SK-N-SH (cell line): ENCODE data around the gene CFAP99. TPM values are rescaled to one million over a fixed set of nuclear protein-coding genes. Genes with fewer than 3 reads are reported as not detected.

Experiments
- CTCF ChIA-PET: fragments of 300-600, 350-600 bp; formaldehyde crosslinking; extraction: SDS; loops from one replicate; lab custom pipeline; 2021; lab: Yijun Ruan, JAX
- POLR2A ChIA-PET: fragments of 350-600 bp; sonication (Branson Sonifier 250); formaldehyde crosslinking; extraction: SDS; loops from one replicate; lab custom pipeline; 2020; ENCODE audit warnings: antibody characterized with exemption, inconsistent platforms; lab: Yijun Ruan, JAX
- DNase-seq: peaks from one replicate; pipeline ENCODE4 v3.0.0; 2012
- H2AFZ ChIP-seq: fragments of 200-600 bp; sonication (generic); 2 replicates; pipeline ENCODE4 v1.8.1; 2016; ENCODE audit warnings: antibody characterized with exemption, mild to moderate bottlenecking, low read depth
- H3F3A ChIP-seq: fragments of 200-600 bp; sonication (generic); replicated peaks from 2 replicates; pipeline ENCODE3; 2016; ENCODE audit warnings: antibody characterized with exemption, mild to moderate bottlenecking; ENCODE audit not compliant: insufficient read depth
- H3K27ac ChIP-seq, 2 experiments: fragments of 200-500 bp in 1 of 2; fragments of 200-600 bp in 1 of 2; sonication (Bioruptor generic) in 1 of 2; sonication (generic), shearing (Covaris generic) in 1 of 2; 2 replicates each; pipeline versions ENCODE4 v1.5.1 to v1.6.1; 2014 to 2016; ENCODE audit warnings: low read depth in 2 of 2, inconsistent platforms in 1 of 2, low read length in 1 of 2, mild to moderate bottlenecking in 1 of 2, mixed read lengths in 1 of 2
- H3K27me3 ChIP-seq: fragments of 200-600 bp; sonication (generic), shearing (Covaris generic); 2 replicates; pipeline ENCODE4 v1.6.1; 2016; ENCODE audit warnings: mixed run types; ENCODE audit not compliant: insufficient read depth
- H3K36me3 ChIP-seq, 2 experiments: fragments of 200-500 bp in 1 of 2; fragments of 200-600 bp in 1 of 2; sonication (Bioruptor generic) in 1 of 2; sonication (generic) in 1 of 2; replicated peaks in 1 of 2; 2 replicates each; pipeline versions ENCODE3 to v1.5.1; 2014 to 2016; ENCODE audit warnings: low read length in 1 of 2, mild to moderate bottlenecking in 1 of 2; ENCODE audit not compliant: insufficient read depth in 2 of 2, control insufficient read depth in 1 of 2
- H3K4me1 ChIP-seq, 2 experiments: fragments of 200-500 bp in 1 of 2; fragments of 200-600 bp in 1 of 2; sonication (Bioruptor generic) in 1 of 2; sonication (generic), shearing (Covaris generic) in 1 of 2; 2 replicates each; pipeline versions ENCODE4 v1.5.1 to v1.6.1; 2014 to 2016; ENCODE audit warnings: low read depth in 1 of 2, low read length in 1 of 2, mixed run types in 1 of 2; ENCODE audit not compliant: insufficient read depth in 2 of 2, control insufficient read depth in 1 of 2
- H3K4me2 ChIP-seq: fragments of 200-600 bp; sonication (generic), shearing (Covaris generic); 2 replicates; pipeline ENCODE4 v1.6.1; 2017; ENCODE audit warnings: mixed run types
- H3K4me3 ChIP-seq, 2 experiments: fragments of 200-500 bp in 1 of 2; fragments of 200-600 bp in 1 of 2; sonication (Bioruptor generic) in 1 of 2; sonication (generic), shearing (Covaris generic) in 1 of 2; 2 replicates each; pipeline versions ENCODE4 v1.5.1 to v1.8.1; 2014 to 2016; ENCODE audit warnings: low read depth in 2 of 2, inconsistent platforms in 1 of 2, low read length in 1 of 2, mild to moderate bottlenecking in 1 of 2, mixed read lengths in 1 of 2, moderate library complexity in 1 of 2
- H3K79me2 ChIP-seq: fragments of 200-600 bp; sonication (generic); 2 replicates; pipeline ENCODE4 v1.8.1; 2017; ENCODE audit warnings: mild to moderate bottlenecking; ENCODE audit not compliant: insufficient read depth
- H3K9ac ChIP-seq: fragments of 200-600 bp; sonication (generic); 2 replicates; pipeline ENCODE4 v1.6.1; 2017; ENCODE audit warnings: mixed run types
- H3K9me2 ChIP-seq: fragments of 200-600 bp; sonication (generic); 2 replicates; pipeline ENCODE4 v1.6.1; 2017; ENCODE audit warnings: mixed run types
- H3K9me3 ChIP-seq: fragments of 200-600 bp; sonication (generic); 2 replicates; pipeline ENCODE4 v1.6.1; 2017; ENCODE audit warnings: mixed run types, mild to moderate bottlenecking, moderate library complexity
- H4K20me1 ChIP-seq: fragments of 200-600 bp; sonication (generic); 2 replicates; pipeline ENCODE4 v1.6.1; 2017; ENCODE audit warnings: mild to moderate bottlenecking, mixed run types; ENCODE audit not compliant: insufficient read depth
- ELF1 ChIP-seq: IDR thresholded peaks from 2 replicates; pipeline ENCODE4 v1.4.0; 2012
- EP300 ChIP-seq, 2 experiments: IDR thresholded peaks; 2 replicates each; pipeline versions ENCODE4 v1.4.0 to v1.6.1; 2012; ENCODE audit warnings: borderline replicate concordance in 1 of 2, low read depth in 1 of 2, low read length in 1 of 2
- EZH2phosphoT487 ChIP-seq: fragments of 200-600 bp; sonication (generic); IDR thresholded peaks from 2 replicates; pipeline ENCODE4 v1.6.1; 2017; ENCODE audit warnings: low read depth, mixed run types, mild to moderate bottlenecking, antibody characterized with exemption, moderate library complexity, borderline replicate concordance
- FOSL2 ChIP-seq: IDR thresholded peaks from 2 replicates; pipeline ENCODE4 v1.4.0; 2012; ENCODE audit warnings: low read depth, mild to moderate bottlenecking, moderate library complexity, borderline replicate concordance
- FOXJ3 ChIP-seq: sonication (generic); formaldehyde crosslinking; IDR thresholded peaks from 2 replicates; pipeline ENCODE4 v1.5.1; 2020; ENCODE audit warnings: mild to moderate bottlenecking, missing genetic modification reagents
- FOXM1 ChIP-seq: IDR thresholded peaks from 2 replicates; pipeline ENCODE4 v1.4.0; 2012; ENCODE audit warnings: low read depth, mild to moderate bottlenecking
- GATA2 ChIP-seq: sonication (generic); formaldehyde crosslinking; IDR thresholded peaks from 2 replicates; pipeline ENCODE4 v1.5.0; 2020; ENCODE audit warnings: mild to moderate bottlenecking, missing genetic modification reagents
- MAX ChIP-seq: IDR thresholded peaks from 2 replicates; pipeline ENCODE4 v1.4.0; 2012; ENCODE audit warnings: low read depth
- MEF2A ChIP-seq: IDR thresholded peaks from 2 replicates; pipeline ENCODE4 v1.4.0; 2012; ENCODE audit warnings: low read depth, borderline replicate concordance
- NRF1 ChIP-seq: IDR thresholded peaks from 2 replicates; pipeline ENCODE4 v1.6.1; 2012; ENCODE audit warnings: low read depth, mild to moderate bottlenecking, low read length
- POLR2AphosphoS5 ChIP-seq: IDR thresholded peaks from 2 replicates; pipeline ENCODE4 v1.6.1; 2012; ENCODE audit warnings: low read depth, low read length
- RAD21 ChIP-seq: IDR thresholded peaks from 2 replicates; pipeline ENCODE4 v1.6.1; 2012; ENCODE audit warnings: mild to moderate bottlenecking, low read length
- SIN3A ChIP-seq: IDR thresholded peaks from 2 replicates; pipeline ENCODE4 v1.6.1; 2012; ENCODE audit warnings: low read depth, mild to moderate bottlenecking, low read length, moderate library complexity, borderline replicate concordance
- SMC3 ChIP-seq: IDR thresholded peaks from 2 replicates; pipeline ENCODE4 v1.6.1; 2012; ENCODE audit warnings: low read depth, low read length, improper control_type of control experiment
- TAF1 ChIP-seq: IDR thresholded peaks from 2 replicates; pipeline ENCODE4 v1.6.1; 2012; ENCODE audit warnings: low read depth, mild to moderate bottlenecking, low read length, moderate library complexity, borderline replicate concordance
- TEAD4 ChIP-seq: IDR thresholded peaks from 2 replicates; pipeline ENCODE4 v1.4.0; 2012; ENCODE audit warnings: mild to moderate bottlenecking, borderline replicate concordance; ENCODE audit not compliant: insufficient read depth
- ZBTB33 ChIP-seq: IDR thresholded peaks from 2 replicates; pipeline ENCODE4 v1.4.0; 2012; ENCODE audit warnings: low read depth, borderline replicate concordance
- WGBS: methylation state at CpG from one replicate; pipeline ENCODE4 v1.1.6; 2017; ENCODE audit warnings: low lambda C conversion rate; 5-methylcytosine and 5-hydroxymethylcytosine counted together
- polyA plus RNA-seq, 3 experiments: library from polyadenylated mRNA; depleted of rRNA; stranded (reverse); fragments of >200 nt; gene quantifications; 2 replicates each; pipeline ENCODE4 v1.2.3, GENCODE V29; 2012
- TF ChIP-seq, protein P1 (sequence below): IDR thresholded peaks from 2 replicates; pipeline ENCODE4 v1.4.0; 2012; ENCODE audit warnings: low read depth, borderline replicate concordance

CFAP99 gene
- polyA plus RNA-seq, 1 of the 3 experiments (the other 2 are of a cell fraction) = 0.13 TPM

- WGBS = 77% methylated on average over 19 of the region's 27 CpGs
- ChIA-PET CTCF (no interaction called here), POLR2A (no interaction called here)
- Histone ChIP-seq H3K9me2 (no peaks in the 10 kb centered on the region), H3K36me3 (no peaks in the 10 kb centered on the region), H3K79me2 (no peaks in the 10 kb centered on the region), H3K27me3 (no peaks in the 10 kb centered on the region), H3F3A (no peaks in the 10 kb centered on the region), H3K4me3 (no peak overlapping the region), H3K4me2 (no peak overlapping the region), H2AFZ (no peak overlapping the region), H4K20me1 (no peaks in the 10 kb centered on the region), H3K4me1 (peaks cover 0 to 9% of the 10 kb centered on the region in 2 experiments; a peak in 1 of 4 replicates), H3K27ac (no peak overlapping the region), H3K9ac (no peak overlapping the region), H3K9me3 (no peaks in the 10 kb centered on the region)
- TF ChIP-seq ZBTB33 = no peak
- TF ChIP-seq POLR2AphosphoS5 = no peak
- TF ChIP-seq SIN3A = no peak
- no peak for TF ChIP-seq GATA2 (CRISPR knock-in tag)
- TF ChIP-seq RAD21 = no peak
- no peak for TF ChIP-seq FOXM1
- TF ChIP-seq FOSL2 = no peak
- TF ChIP-seq EP300 (IDR thresholded peaks at IDR 0.05; ENCODE audit: borderline replicate concordance in 1 of 2, low read depth in 1 of 2, low read length in 1 of 2) = no peak
- no peak for TF ChIP-seq TEAD4
- no peak for TF ChIP-seq SMC3
- TF ChIP-seq, protein P1, sequence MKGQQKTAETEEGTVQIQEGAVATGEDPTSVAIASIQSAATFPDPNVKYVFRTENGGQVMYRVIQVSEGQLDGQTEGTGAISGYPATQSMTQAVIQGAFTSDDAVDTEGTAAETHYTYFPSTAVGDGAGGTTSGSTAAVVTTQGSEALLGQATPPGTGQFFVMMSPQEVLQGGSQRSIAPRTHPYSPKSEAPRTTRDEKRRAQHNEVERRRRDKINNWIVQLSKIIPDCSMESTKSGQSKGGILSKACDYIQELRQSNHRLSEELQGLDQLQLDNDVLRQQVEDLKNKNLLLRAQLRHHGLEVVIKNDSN = no peak
- no peak for DNase-seq
Measured at GRCh38 chr4:2371765-2372487, 46.8 kb upstream of the CFAP99 start.

DNA sequence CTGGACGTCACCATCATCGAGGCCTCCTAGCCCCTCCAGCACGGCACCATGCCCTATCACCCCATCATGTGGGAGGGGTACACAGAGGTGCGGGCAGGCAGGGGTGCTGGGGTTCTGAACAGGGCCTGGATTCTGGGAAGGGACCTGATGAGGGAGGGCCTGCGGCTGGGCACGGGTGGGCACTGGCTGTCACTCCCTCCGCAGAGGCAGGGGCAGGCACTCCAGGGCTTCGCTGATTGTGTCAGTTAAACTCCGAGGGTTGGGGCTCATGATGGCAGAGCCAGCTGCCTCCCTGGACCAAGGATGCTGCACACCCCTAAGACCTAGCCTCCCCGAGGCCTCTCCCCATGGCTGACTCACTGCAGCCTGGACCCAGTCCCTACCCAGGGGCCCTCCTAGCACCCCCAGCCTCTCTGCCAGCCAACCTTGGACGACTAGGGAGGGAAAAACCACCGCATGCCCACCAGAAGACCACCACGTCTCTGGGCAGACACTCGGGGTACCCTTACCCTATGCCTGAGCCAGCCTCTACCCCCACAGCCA lies 46.2 kb upstream of the CFAP99 start:
- Histone ChIP-seq H3K4me1 (peaks cover 0 to 2% of the 10 kb centered on the region in 2 experiments; a peak in 1 of 4 replicates), H3K9me3 (no peaks in the 10 kb centered on the region), H3F3A (no peaks in the 10 kb centered on the region), H3K27me3 (no peaks in the 10 kb centered on the region), H3K4me3 (no peak overlapping the region), H3K36me3 (no peaks in the 10 kb centered on the region), H3K79me2 (no peaks in the 10 kb centered on the region), H3K9me2 (no peaks in the 10 kb centered on the region), H3K27ac (no peak overlapping the region), H3K9ac (no peak overlapping the region), H2AFZ (no peak overlapping the region), H4K20me1 (no peaks in the 10 kb centered on the region), H3K4me2 (no peak overlapping the region)
- TF ChIP-seq FOSL2 (no peak), ELF1 (no peak), NRF1 (no peak), TAF1 (no peak), FOXJ3 (no peak), SMC3 (no peak), MAX (no peak), EZH2phosphoT487 (no peak), MEF2A (no peak)
- CTCF ChIA-PET = no interaction called here
- WGBS = 63% methylated on average over 7 of the region's 14 CpGs
- no peak for DNase-seq
- POLR2A ChIA-PET = no interaction called here
